ENCODE data around the gene LRIT3. TPM values are rescaled to one million over a fixed set of nuclear protein-coding genes. Genes with fewer than 3 reads are reported as not detected.
"Not testable (repeated sequence)": the region's sequence is repeated elsewhere in the genome, so short reads cannot be mapped to it uniquely, and the experiment has no call there.

Gene LRIT3
- total and polyA plus RNA-seq, 2 of the 4 experiments (the other 2 are of a cell fraction): 0.02 TPM; not detected in 1

- BruUV-seq (replicated peaks): no TSS peak
These were observed 2.7 kb downstream of the LRIT3 start for GRCh38 chr4:109850601-109851000.

GRCh38 chr4:109859426-109860300 is 11.8 kb downstream of the LRIT3 start:
- H3K27ac ChIP-seq (ENCODE audit: insufficient read depth, low read length); H3K9me3 ChIP-seq (ENCODE audit: control insufficient read depth, insufficient read depth, low read length); H4K20me1 ChIP-seq (ENCODE audit: insufficient read depth, low read length); H3K56ac ChIP-seq (ENCODE audit: extremely low read depth, insufficient read depth, low read length); H3K18ac ChIP-seq (ENCODE audit: low read depth, low read length); H2BK15ac ChIP-seq (ENCODE audit: low read depth, low read length); H3K9ac ChIP-seq (ENCODE audit: low read depth, low read length); H3K79me1 ChIP-seq (ENCODE audit: low read depth in 1 of 2, low read length in 2 of 2); intact Hi-C loops (cut with micrococcal nuclease); H3K9me1 ChIP-seq (ENCODE audit: insufficient read depth, low read length); H3K23ac ChIP-seq (ENCODE audit: low read depth, low read length); POLR2A ChIA-PET (ENCODE audit: unreplicated experiment); H3K4ac ChIP-seq (ENCODE audit: low read depth, low read length); H3K4me2 ChIP-seq (ENCODE audit: low read depth, low read length); H3K4me1 ChIP-seq (ENCODE audit: control insufficient read depth, insufficient read depth, low read length); H4K5ac ChIP-seq (ENCODE audit: low read depth, low read length); in situ Hi-C loops (cut with MboI; ENCODE audit: low sequenced_read_pairs); H3K14ac ChIP-seq (replicated peaks; ENCODE audit: low read depth, low read length); H3K4me3 ChIP-seq (ENCODE audit: insufficient read depth, low read depth, low read length); BruUV-seq (replicated peaks); H3K36me3 ChIP-seq (ENCODE audit: control insufficient read depth, insufficient read depth, low read length); DNase-seq; ATAC-seq (ENCODE audit: low read depth); dilution Hi-C loops (cut with HindIII; ENCODE audit: low sequenced_read_pairs, unreplicated experiment); H2BK120ac ChIP-seq (ENCODE audit: low read depth, low read length); H2BK5ac ChIP-seq (ENCODE audit: low read depth, low read length, poor library complexity, severe bottlenecking); H3K27me3 ChIP-seq (ENCODE audit: control insufficient read depth, insufficient read depth, low read length); H2AK9ac ChIP-seq (replicated peaks; ENCODE audit: low read depth, low read length, poor library complexity); H4K8ac ChIP-seq (ENCODE audit: low read depth in 2 of 2, low read length in 2 of 2); H2AK5ac ChIP-seq (ENCODE audit: low read depth, low read length); CTCF ChIA-PET; H4K91ac ChIP-seq (ENCODE audit: insufficient read depth, low read depth, low read length); H2BK20ac ChIP-seq (ENCODE audit: low read depth, low read length); H2AFZ ChIP-seq (replicated peaks; ENCODE audit: low read length, poor library complexity): not testable (repeated sequence)
- no CpG with 5 or more reads among the region's 4 CpGs for WGBS, 2 experiments (ENCODE audit: extremely low coverage in 2 of 2, insufficient read length in 1 of 2)

More at GRCh38 chr4:109850601-109851000, 2.7 kb downstream of the LRIT3 start:
- H3K18ac ChIP-seq (ENCODE audit: low read depth, low read length): no peak overlapping the region
- WGBS, 2 experiments (ENCODE audit: extremely low coverage in 2 of 2, insufficient read length in 1 of 2): 100% methylated on average over 1 of the region's 5 CpGs; no CpG with 5 or more reads in 1 of the 2 experiments
- ATAC-seq (ENCODE audit: low read depth) (no peak), DNase-seq (no peak)
- POLR2A ChIA-PET (ENCODE audit: unreplicated experiment): no interaction called here
- H2AK9ac ChIP-seq (replicated peaks; ENCODE audit: low read depth, low read length, poor library complexity): no peak overlapping the region
- no peak overlapping the region for H3K4ac ChIP-seq (ENCODE audit: low read depth, low read length)
- no peaks in the 10 kb centered on the region for H3K9me3 ChIP-seq (ENCODE audit: control insufficient read depth, insufficient read depth, low read length)
- H3K36me3 ChIP-seq (ENCODE audit: control insufficient read depth, insufficient read depth, low read length): no peaks in the 10 kb centered on the region
- no peak overlapping the region for H3K9ac ChIP-seq (ENCODE audit: low read depth, low read length)
- no peak overlapping the region for H4K91ac ChIP-seq (ENCODE audit: insufficient read depth, low read depth, low read length)
- no peak overlapping the region for H3K4me3 ChIP-seq (ENCODE audit: insufficient read depth, low read depth, low read length)
- no peak overlapping the region for H3K56ac ChIP-seq (ENCODE audit: extremely low read depth, insufficient read depth, low read length)
- no peak overlapping the region for H2BK120ac ChIP-seq (ENCODE audit: low read depth, low read length)
- H4K20me1 ChIP-seq (ENCODE audit: insufficient read depth, low read length): no peaks in the 10 kb centered on the region
- no peak overlapping the region for H2BK15ac ChIP-seq (ENCODE audit: low read depth, low read length)
- H2AFZ ChIP-seq (replicated peaks; ENCODE audit: low read length, poor library complexity): no peak overlapping the region
- H2BK20ac ChIP-seq (ENCODE audit: low read depth, low read length): no peak overlapping the region
- no peak overlapping the region for H3K27ac ChIP-seq (ENCODE audit: insufficient read depth, low read length)
- CTCF ChIA-PET: no interaction called here
- H3K23ac ChIP-seq (ENCODE audit: low read depth, low read length): no peak overlapping the region
- H3K27me3 ChIP-seq (ENCODE audit: control insufficient read depth, insufficient read depth, low read length): peaks cover 3% of the 10 kb centered on the region; the same call in 1 of the 2 replicates
- no peak overlapping the region for H4K8ac ChIP-seq (ENCODE audit: low read depth in 2 of 2, low read length in 2 of 2)
- H3K4me2 ChIP-seq (ENCODE audit: low read depth, low read length): no peak overlapping the region
- in situ Hi-C loops (cut with MboI; ENCODE audit: low sequenced_read_pairs): no loop called here
- H3K4me1 ChIP-seq (ENCODE audit: control insufficient read depth, insufficient read depth, low read length): no peaks in the 10 kb centered on the region
- no peak overlapping the region for H2BK5ac ChIP-seq (ENCODE audit: low read depth, low read length, poor library complexity, severe bottlenecking)
- no peak overlapping the region for H2AK5ac ChIP-seq (ENCODE audit: low read depth, low read length)
- dilution Hi-C loops (cut with HindIII; ENCODE audit: low sequenced_read_pairs, unreplicated experiment): no loop called here
- no peaks in the 10 kb centered on the region for H3K79me1 ChIP-seq (ENCODE audit: low read depth in 1 of 2, low read length in 2 of 2)
- TF ChIP-seq, protein P1, sequence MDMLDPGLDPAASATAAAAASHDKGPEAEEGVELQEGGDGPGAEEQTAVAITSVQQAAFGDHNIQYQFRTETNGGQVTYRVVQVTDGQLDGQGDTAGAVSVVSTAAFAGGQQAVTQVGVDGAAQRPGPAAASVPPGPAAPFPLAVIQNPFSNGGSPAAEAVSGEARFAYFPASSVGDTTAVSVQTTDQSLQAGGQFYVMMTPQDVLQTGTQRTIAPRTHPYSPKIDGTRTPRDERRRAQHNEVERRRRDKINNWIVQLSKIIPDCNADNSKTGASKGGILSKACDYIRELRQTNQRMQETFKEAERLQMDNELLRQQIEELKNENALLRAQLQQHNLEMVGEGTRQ (IDR thresholded peaks at IDR 0.05; ENCODE audit: low read depth, low read length): no peak
- TF ChIP-seq SMC3 (IDR thresholded peaks at IDR 0.05; ENCODE audit: low read depth, low read length) (no peak), POLR2A (IDR thresholded peaks at IDR 0.05; ENCODE audit: low read depth, low read length) (no peak), FOS (IDR thresholded peaks at IDR 0.05; ENCODE audit: low read depth, low read length) (no peak), MAZ (IDR thresholded peaks at IDR 0.05; ENCODE audit: borderline replicate concordance, low read depth, low read length) (no peak)
- H3K14ac ChIP-seq (replicated peaks; ENCODE audit: low read depth, low read length): no peak overlapping the region
- H4K5ac ChIP-seq (ENCODE audit: low read depth, low read length): no peak overlapping the region
- H3K9me1 ChIP-seq (ENCODE audit: insufficient read depth, low read length): no peaks in the 10 kb centered on the region
- intact Hi-C loops (cut with micrococcal nuclease): no loop called here
